Measurements from ENCODE around the gene GABRB3. TPM values are rescaled to one million over a fixed set of nuclear protein-coding genes. Genes with fewer than 3 reads are reported as not detected.
"Not testable (repeated sequence)": the region's sequence is repeated elsewhere in the genome, so short reads cannot be mapped to it uniquely, and the experiment has no call there.

GABRB3 gene
- total RNA-seq, 4 donors from 2014 or later, result 0.67 to 3.2 (median 2.2) TPM

- Histone ChIP-seq H3K9me3 (no peaks in the 10 kb centered on the region), H3K27me3 (no peaks in the 10 kb centered on the region), H3K36me3 (no peaks in the 10 kb centered on the region), H3K27ac (no peak overlapping the region), H3K4me3 (no peak overlapping the region), H3K4me1 (no peaks in the 10 kb centered on the region)
- DNase-seq, result no peak
- no peak for TF ChIP-seq POLR2A (IDR thresholded peaks at IDR 0.05)
These were observed 51.5 kb downstream of the GABRB3 start for GRCh38 chr15:26721232-26721967.

- no peaks in the 10 kb centered on the region for H3K9me3 ChIP-seq
- no peaks in the 10 kb centered on the region for H3K36me3 ChIP-seq
- H3K4me1 ChIP-seq, result no peaks in the 10 kb centered on the region
- no peaks in the 10 kb centered on the region for H3K27me3 ChIP-seq
- TF ChIP-seq CTCF (IDR thresholded peaks at IDR 0.05), result no peak
- H3K27ac ChIP-seq, result no peak overlapping the region
- no peak for DNase-seq
- H3K4me3 ChIP-seq, result no peak overlapping the region
These were observed 52.3 kb downstream of the GABRB3 start for GRCh38 chr15:26720546-26720945.

- not testable (repeated sequence) for H3K27ac ChIP-seq, H3K9me3 ChIP-seq, H3K36me3 ChIP-seq, DNase-seq, H3K4me1 ChIP-seq, H3K27me3 ChIP-seq, H3K4me3 ChIP-seq
These were observed 53.0 kb downstream of the GABRB3 start for GRCh38 chr15:26719866-26720265.

GRCh38 chr15:26716069-26716468 is 56.8 kb downstream of the GABRB3 start:
- Histone ChIP-seq H3K4me1 (no peaks in the 10 kb centered on the region), H3K9me3 (peaks cover 0 to 3% (median 0%) of the 10 kb centered on the region in 4 donors)

GRCh38 chr15:26713498-26713897 is 59.4 kb downstream of the GABRB3 start:
- no peak for DNase-seq
- peaks cover 0 to 3% (median 0%) of the 10 kb centered on the region in 4 donors for H3K9me3 ChIP-seq
- no peak overlapping the region for H3K4me3 ChIP-seq
- no peaks in the 10 kb centered on the region for H3K27me3 ChIP-seq
- no peak for TF ChIP-seq POLR2A (IDR thresholded peaks at IDR 0.05)
- no peak for TF ChIP-seq CTCF (IDR thresholded peaks at IDR 0.05)
- no peaks in the 10 kb centered on the region for H3K4me1 ChIP-seq
- H3K27ac ChIP-seq, result no peak overlapping the region
- no peaks in the 10 kb centered on the region for H3K36me3 ChIP-seq

More at GRCh38 chr15:26716069-26716468, 56.8 kb downstream of the GABRB3 start:
- no peak for DNase-seq
- TF ChIP-seq POLR2A (IDR thresholded peaks at IDR 0.05) (no peak), CTCF (IDR thresholded peaks at IDR 0.05) (no peak)
- H3K4me3 ChIP-seq, result no peak overlapping the region
- no peaks in the 10 kb centered on the region for H3K36me3 ChIP-seq
- H3K27me3 ChIP-seq, result no peaks in the 10 kb centered on the region
- no peak overlapping the region for H3K27ac ChIP-seq

GRCh38 chr15:26712335-26712734 is 60.5 kb downstream of the GABRB3 start:
- Histone ChIP-seq H3K4me1 (no peaks in the 10 kb centered on the region), H3K9me3 (peaks cover 0 to 3% (median 0%) of the 10 kb centered on the region in 4 donors), H3K4me3 (no peak overlapping the region), H3K27ac (no peak overlapping the region), H3K27me3 (no peaks in the 10 kb centered on the region), H3K36me3 (no peaks in the 10 kb centered on the region)
- no peak for TF ChIP-seq POLR2A (IDR thresholded peaks at IDR 0.05)
- TF ChIP-seq CTCF (IDR thresholded peaks at IDR 0.05), result no peak
- no peak for DNase-seq

GRCh38 chr15:26711445-26711844 is 61.4 kb downstream of the GABRB3 start:
- Histone ChIP-seq H3K36me3 (no peaks in the 10 kb centered on the region), H3K27me3 (no peaks in the 10 kb centered on the region), H3K4me1 (no peaks in the 10 kb centered on the region), H3K27ac (no peak overlapping the region), H3K9me3 (peaks cover 0 to 3% (median 0%) of the 10 kb centered on the region in 4 donors), H3K4me3 (no peak overlapping the region)
- DNase-seq, result no peak
- no peak for TF ChIP-seq POLR2A (IDR thresholded peaks at IDR 0.05)
- TF ChIP-seq CTCF (IDR thresholded peaks at IDR 0.05), result no peak

Data from Peyer's patch (tissue), 4 donors.